Measurements from ENCODE around the gene REEP1. TPM values are rescaled to one million over a fixed set of nuclear protein-coding genes. Genes with fewer than 3 reads are reported as not detected.
A peak's percentile ranks its signal among the peaks of the same experiment; 100 is the strongest.

The REEP1 gene
- total RNA-seq, 2 experiments from 2014 or later = not detected

GRCh38 chr2:86174445-86174844 is 163.0 kb downstream of the REEP1 start:
- Histone ChIP-seq H3K4me3 (ENCODE audit: low read depth, low read length, poor library complexity, severe bottlenecking) (no peak overlapping the region), H3K36me3 (ENCODE audit: insufficient read depth, low read length) (peaks cover 96% of the 10 kb centered on the region), H3K4me1 (ENCODE audit: insufficient read depth, low read length, poor library complexity, severe bottlenecking) (peaks cover 12% of the 10 kb centered on the region), H3K9me3 (ENCODE audit: low read length) (no peaks in the 10 kb centered on the region), H3K9me2 (ENCODE audit: insufficient read depth, low read length) (no peaks in the 10 kb centered on the region), H3K4me2 (ENCODE audit: low read length) (peak overlapping the region; percentile 25), H3K79me2 (ENCODE audit: insufficient read depth, low read depth, low read length) (peaks cover 35% of the 10 kb centered on the region; the same call in 1 of the 2 replicates), H4K20me1 (ENCODE audit: insufficient read depth, low read length) (peaks cover 12% of the 10 kb centered on the region; the same call in 1 of the 2 replicates), H2AFZ (ENCODE audit: low read length) (no peak overlapping the region), H3K27ac (ENCODE audit: low read depth, low read length, poor library complexity, severe bottlenecking) (peak overlapping the region; percentile 5)
- no peak for TF ChIP-seq EZH2phosphoT487 (IDR thresholded peaks at IDR 0.05; ENCODE audit: borderline replicate concordance, low read depth, low read length)
- ChIA-PET POLR2A (interaction anchor here (0.6 kb wide), 1 partner anchor 429 kb away, joined by 4 read pairs; no protein-coding TSS in a partner anchor), CTCF (ENCODE audit: unreplicated experiment) (no interaction called here)
- intact Hi-C loops (cut with micrococcal nuclease; ENCODE audit: unreplicated experiment) = no loop called here
- DNase-seq (ENCODE audit: low spot score) = no peak
- no TSS peak for BruUV-seq (replicated peaks)

- H3K4me3 ChIP-seq (ENCODE audit: low read depth, low read length, poor library complexity, severe bottlenecking) = no peak overlapping the region
- H3K79me2 ChIP-seq (ENCODE audit: insufficient read depth, low read depth, low read length) = peaks cover 35% of the 10 kb centered on the region; the same call in 1 of the 2 replicates
- TF ChIP-seq CTCF (conservative IDR thresholded peaks at IDR 0.05; ENCODE audit: low read length) = no peak
- TF ChIP-seq EZH2phosphoT487 (IDR thresholded peaks at IDR 0.05; ENCODE audit: borderline replicate concordance, low read depth, low read length) = no peak
- BruUV-seq (replicated peaks) = no TSS peak
- H3K4me2 ChIP-seq (ENCODE audit: low read length) = no peak overlapping the region
- DNase-seq (ENCODE audit: low spot score) = no peak
- H3K4me1 ChIP-seq (ENCODE audit: insufficient read depth, low read length, poor library complexity, severe bottlenecking) = peaks cover 12% of the 10 kb centered on the region
- no peaks in the 10 kb centered on the region for H3K9me3 ChIP-seq (ENCODE audit: low read length)
- ChIA-PET CTCF (ENCODE audit: unreplicated experiment) (no interaction called here), POLR2A (interaction anchor here (0.7 kb wide), 1 partner anchor 382 kb away, joined by 3 read pairs; no protein-coding TSS in a partner anchor)
- no peaks in the 10 kb centered on the region for H3K9me2 ChIP-seq (ENCODE audit: insufficient read depth, low read length)
- H3K36me3 ChIP-seq (ENCODE audit: insufficient read depth, low read length) = peaks cover 96% of the 10 kb centered on the region
- intact Hi-C loops (cut with micrococcal nuclease; ENCODE audit: unreplicated experiment) = no loop called here
- H2AFZ ChIP-seq (ENCODE audit: low read length) = no peak overlapping the region
- peaks cover 12% of the 10 kb centered on the region; the same call in 1 of the 2 replicates for H4K20me1 ChIP-seq (ENCODE audit: insufficient read depth, low read length)
- H3K27ac ChIP-seq (ENCODE audit: low read depth, low read length, poor library complexity, severe bottlenecking) = no peak overlapping the region
Observed at GRCh38 chr2:86172610-86173009, 164.8 kb downstream of the REEP1 start.

- ChIA-PET CTCF (ENCODE audit: unreplicated experiment) (no interaction called here), POLR2A (no interaction called here)
- no peaks in the 10 kb centered on the region for H3K9me3 ChIP-seq (ENCODE audit: low read length)
- DNase-seq (ENCODE audit: low spot score) = no peak
- intact Hi-C loops (cut with micrococcal nuclease; ENCODE audit: unreplicated experiment) = no loop called here
- BruUV-seq (replicated peaks) = TSS peak; percentile 10
- TF ChIP-seq EZH2phosphoT487 (IDR thresholded peaks at IDR 0.05; ENCODE audit: borderline replicate concordance, low read depth, low read length) = no peak
- TF ChIP-seq CTCF (conservative IDR thresholded peaks at IDR 0.05; ENCODE audit: low read length) = no peak
- no peak overlapping the region for H3K4me2 ChIP-seq (ENCODE audit: low read length)
- peaks cover 12% of the 10 kb centered on the region; the same call in 1 of the 2 replicates for H4K20me1 ChIP-seq (ENCODE audit: insufficient read depth, low read length)
- no peaks in the 10 kb centered on the region for H3K9me2 ChIP-seq (ENCODE audit: insufficient read depth, low read length)
- H2AFZ ChIP-seq (ENCODE audit: low read length) = no peak overlapping the region
- H3K27ac ChIP-seq (ENCODE audit: low read depth, low read length, poor library complexity, severe bottlenecking) = no peak overlapping the region
- peaks cover 12% of the 10 kb centered on the region for H3K4me1 ChIP-seq (ENCODE audit: insufficient read depth, low read length, poor library complexity, severe bottlenecking)
- H3K4me3 ChIP-seq (ENCODE audit: low read depth, low read length, poor library complexity, severe bottlenecking) = no peak overlapping the region
- peaks cover 28% of the 10 kb centered on the region; the same call in 1 of the 2 replicates for H3K79me2 ChIP-seq (ENCODE audit: insufficient read depth, low read depth, low read length)
- peaks cover 95% of the 10 kb centered on the region for H3K36me3 ChIP-seq (ENCODE audit: insufficient read depth, low read length)
Observed at GRCh38 chr2:86171295-86171694, 166.1 kb downstream of the REEP1 start.
